PC-3 (cell line): ENCODE results near the gene OSBPL1A. TPM values are rescaled to one million over a fixed set of nuclear protein-coding genes. Genes with fewer than 3 reads are reported as not detected.

ENCODE experiments used
- ATAC-seq: fragments of 200-7000 bp; cut with Tn5 transposase; 2 replicates; pipeline ENCODE4 v1.9.1; 2020; ENCODE audit warnings: mild to moderate bottlenecking, moderate library complexity
- BruUV-seq: library from RNA; stranded (reverse); fragments of 400-500 nt; replicated peaks from 2 replicates; lab custom pipeline; 2021; lab: Mats Ljungman, UMichigan
- CTCF ChIA-PET: fragments of 300-600 bp; sonication (Branson Sonifier 250); formaldehyde crosslinking; loops from one replicate; lab custom pipeline; 2022; ENCODE audit warnings: antibody characterized with exemption; lab: Charles Lee
- POLR2A ChIA-PET: fragments of 300-600 bp; sonication (Branson Sonifier 250); formaldehyde crosslinking; loops from one replicate; lab custom pipeline; 2022; ENCODE audit warnings: antibody characterized with exemption; ENCODE audit not compliant: unreplicated experiment; lab: Charles Lee
- DNase-seq: peaks from one replicate; pipeline ENCODE4 v3.0.0-alpha.2; 2015
- H2AFZ ChIP-seq: fragments of 300-600 bp; sonication (generic); 2 replicates; pipeline ENCODE4 v1.6.0; 2016; ENCODE audit warnings: antibody characterized with exemption, low read length
- H3F3A ChIP-seq: fragments of 300-600 bp; sonication (generic); one replicate; pipeline ENCODE4 v1.6.0; 2017; ENCODE audit warnings: antibody characterized with exemption, low read length, control low read depth, mild to moderate bottlenecking; ENCODE audit not compliant: unreplicated experiment
- H3K27ac ChIP-seq: fragments of 300-600 bp; sonication (generic); 2 replicates; pipeline ENCODE4 v1.5.1; 2016; ENCODE audit warnings: mild to moderate bottlenecking, low read length
- H3K27me3 ChIP-seq: fragments of 300-600 bp; sonication (generic); 2 replicates; pipeline ENCODE4 v1.6.1; 2016; ENCODE audit warnings: low read length, mixed read lengths
- H3K36me3 ChIP-seq: fragments of 300-600 bp; sonication (generic); 2 replicates; pipeline ENCODE4 v1.6.1; 2016; ENCODE audit warnings: low read depth, mixed run types, low read length, mixed read lengths
- H3K4me1 ChIP-seq: fragments of 300-600 bp; sonication (generic); 2 replicates; pipeline ENCODE4 v1.5.1; 2016; ENCODE audit warnings: low read length; ENCODE audit not compliant: insufficient read depth
- H3K4me2 ChIP-seq: fragments of 300-600 bp; sonication (generic); 2 replicates; pipeline ENCODE4 v1.6.0; 2016; ENCODE audit warnings: low read length
- H3K4me3 ChIP-seq: fragments of 300-600 bp; sonication (generic); 2 replicates; pipeline ENCODE4 v1.5.1; 2016; ENCODE audit warnings: mild to moderate bottlenecking, low read length, mixed read lengths
- H3K79me2 ChIP-seq: fragments of 300-600 bp; sonication (generic); 2 replicates; pipeline ENCODE4 v1.6.1; 2017; ENCODE audit warnings: low read length, mixed read lengths
- H3K9ac ChIP-seq: fragments of 300-600 bp; sonication (generic); 2 replicates; pipeline ENCODE4 v1.6.0; 2016; ENCODE audit warnings: mild to moderate bottlenecking, low read length
- H3K9me2 ChIP-seq: fragments of 300-600 bp; sonication (generic); replicated peaks from 2 replicates; pipeline ENCODE4 v1.6.1; 2016; ENCODE audit warnings: mixed run types, low read length, mixed read lengths
- H3K9me3 ChIP-seq: fragments of 300-600 bp; sonication (generic); 2 replicates; pipeline ENCODE4 v1.6.1; 2016; ENCODE audit warnings: low read length, mixed read lengths
- H4K20me1 ChIP-seq: fragments of 300-600 bp; sonication (generic); 2 replicates; pipeline ENCODE4 v1.6.1; 2016; ENCODE audit warnings: low read length, mixed read lengths
- EZH2 ChIP-seq: fragments of 300-600 bp; sonication (generic); IDR thresholded peaks from one replicate; pipeline ENCODE4 v1.6.1; 2017; ENCODE audit warnings: antibody characterized with exemption, mild to moderate bottlenecking, low read length; ENCODE audit not compliant: unreplicated experiment
- EZH2phosphoT487 ChIP-seq: fragments of 300-600 bp; sonication (generic); IDR thresholded peaks from 2 replicates; pipeline ENCODE4 v1.6.1; 2018; ENCODE audit warnings: mild to moderate bottlenecking, antibody characterized with exemption, low read length, borderline replicate concordance
- intact Hi-C: fragments of 100-400 bp; cut with micrococcal nuclease; formaldehyde crosslinking; loops from 2 replicates; pipeline ENCODE4 v1.9.0; 2023
- total RNA-seq: library from RNA; depleted of rRNA; stranded (reverse); fragments of >200 nt; gene quantifications from 2 replicates; pipeline ENCODE4 v1.2.3, GENCODE V29; 2014
- TF ChIP-seq, protein P1 (sequence below): fragments of 300-600 bp; sonication (generic); conservative IDR thresholded peaks from 2 replicates; pipeline ENCODE4 v1.5.1; 2017; ENCODE audit warnings: antibody characterized with exemption, low read depth, mild to moderate bottlenecking, low read length

The OSBPL1A gene
- total RNA-seq, 1 experiment from 2014 or later = 39.7 TPM

DNA sequence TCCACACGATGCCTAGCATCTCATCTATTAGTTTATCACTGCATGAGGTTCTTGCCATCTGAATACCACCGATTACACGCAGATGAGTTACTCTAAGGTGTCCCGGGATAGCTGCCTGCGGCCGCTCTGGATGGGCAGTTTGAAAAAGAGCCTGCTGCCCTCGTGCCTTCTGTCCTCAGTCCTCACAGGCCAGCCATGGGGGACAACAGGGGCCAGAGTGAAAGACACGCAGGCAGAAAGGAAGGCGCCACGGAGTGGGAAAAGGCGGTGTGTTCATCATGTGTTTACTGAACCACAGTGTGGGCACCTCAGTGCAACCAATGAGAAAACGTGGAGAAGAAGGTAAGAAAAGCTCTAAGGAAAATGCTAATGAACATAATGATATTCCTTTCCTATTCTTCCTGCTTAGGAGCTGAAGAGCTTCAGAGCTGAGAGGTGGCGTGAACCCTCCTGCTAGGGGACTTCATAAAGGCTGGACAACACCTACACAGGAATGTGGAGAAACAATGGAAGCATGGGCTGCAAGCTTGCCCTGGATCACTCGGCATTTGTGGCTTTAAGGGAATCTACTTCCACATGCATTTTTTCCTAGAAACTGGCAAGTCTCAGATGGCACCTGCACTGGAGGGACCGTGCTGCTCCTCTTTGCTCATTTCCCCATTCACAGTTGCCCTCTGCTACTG lies 207.8 kb downstream of the OSBPL1A start:
- Histone ChIP-seq H3K4me1 (no peaks in the 10 kb centered on the region), H3K79me2 (no peaks in the 10 kb centered on the region), H3K9me3 (no peaks in the 10 kb centered on the region), H4K20me1 (no peaks in the 10 kb centered on the region), H2AFZ (no peak overlapping the region), H3K27me3 (no peaks in the 10 kb centered on the region), H3K27ac (no peak overlapping the region), H3K36me3 (no peaks in the 10 kb centered on the region), H3K9ac (no peak overlapping the region), H3K9me2 (no peaks in the 10 kb centered on the region), H3K4me3 (no peak overlapping the region), H3K4me2 (no peak overlapping the region), H3F3A (no peaks in the 10 kb centered on the region)
- CTCF ChIA-PET = no interaction called here
- POLR2A ChIA-PET = no interaction called here
- ATAC-seq (no peak), DNase-seq (no peak)
- intact Hi-C loops = no loop called here
- TF ChIP-seq EZH2 (no peak), EZH2phosphoT487 (no peak)
- TF ChIP-seq, protein P1, sequence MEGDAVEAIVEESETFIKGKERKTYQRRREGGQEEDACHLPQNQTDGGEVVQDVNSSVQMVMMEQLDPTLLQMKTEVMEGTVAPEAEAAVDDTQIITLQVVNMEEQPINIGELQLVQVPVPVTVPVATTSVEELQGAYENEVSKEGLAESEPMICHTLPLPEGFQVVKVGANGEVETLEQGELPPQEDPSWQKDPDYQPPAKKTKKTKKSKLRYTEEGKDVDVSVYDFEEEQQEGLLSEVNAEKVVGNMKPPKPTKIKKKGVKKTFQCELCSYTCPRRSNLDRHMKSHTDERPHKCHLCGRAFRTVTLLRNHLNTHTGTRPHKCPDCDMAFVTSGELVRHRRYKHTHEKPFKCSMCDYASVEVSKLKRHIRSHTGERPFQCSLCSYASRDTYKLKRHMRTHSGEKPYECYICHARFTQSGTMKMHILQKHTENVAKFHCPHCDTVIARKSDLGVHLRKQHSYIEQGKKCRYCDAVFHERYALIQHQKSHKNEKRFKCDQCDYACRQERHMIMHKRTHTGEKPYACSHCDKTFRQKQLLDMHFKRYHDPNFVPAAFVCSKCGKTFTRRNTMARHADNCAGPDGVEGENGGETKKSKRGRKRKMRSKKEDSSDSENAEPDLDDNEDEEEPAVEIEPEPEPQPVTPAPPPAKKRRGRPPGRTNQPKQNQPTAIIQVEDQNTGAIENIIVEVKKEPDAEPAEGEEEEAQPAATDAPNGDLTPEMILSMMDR = no peak
- no TSS peak for BruUV-seq

DNA sequence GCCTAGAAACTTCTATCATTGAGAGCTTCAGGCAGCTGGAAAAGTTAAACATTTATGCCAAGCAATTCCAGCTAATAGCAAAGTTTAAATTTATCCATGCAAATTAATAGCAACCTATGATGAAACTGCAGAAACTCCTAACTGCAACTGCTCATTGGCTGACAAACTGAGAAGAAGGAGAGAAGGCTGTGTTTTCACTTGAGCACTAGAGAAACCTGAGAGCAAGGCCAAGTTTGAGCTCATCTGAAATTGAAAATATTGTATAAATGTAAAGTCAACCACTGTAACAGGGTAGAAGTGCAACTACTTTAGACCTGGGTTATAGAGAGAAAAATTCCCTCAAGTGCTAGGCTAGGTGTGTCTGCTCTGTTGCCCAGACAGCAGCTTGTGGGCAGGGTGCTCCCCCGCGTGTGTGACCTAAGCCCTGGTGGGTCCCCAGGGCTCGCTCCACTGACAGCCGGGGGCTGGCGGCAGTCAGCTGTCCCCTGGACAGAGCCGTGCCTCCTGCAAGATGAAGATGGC lies 208.6 kb downstream of the OSBPL1A start:
- intact Hi-C loops = no loop called here
- H2AFZ ChIP-seq = no peak overlapping the region
- H3K4me2 ChIP-seq = no peak overlapping the region
- no peak overlapping the region for H3K27ac ChIP-seq
- H3K79me2 ChIP-seq = no peaks in the 10 kb centered on the region
- no peaks in the 10 kb centered on the region for H3K27me3 ChIP-seq
- DNase-seq (no peak), ATAC-seq (no peak)
- H3K4me1 ChIP-seq = no peaks in the 10 kb centered on the region
- H3K4me3 ChIP-seq = no peak overlapping the region
- no peaks in the 10 kb centered on the region for H3F3A ChIP-seq
- no peaks in the 10 kb centered on the region for H3K36me3 ChIP-seq
- H3K9ac ChIP-seq = no peak overlapping the region
- BruUV-seq = no TSS peak
- H3K9me3 ChIP-seq = no peaks in the 10 kb centered on the region
- CTCF ChIA-PET = no interaction called here
- no peak for TF ChIP-seq EZH2phosphoT487
- TF ChIP-seq EZH2 = no peak
- TF ChIP-seq, protein P1 = no peak
- no peaks in the 10 kb centered on the region for H4K20me1 ChIP-seq
- POLR2A ChIA-PET = no interaction called here
- no peaks in the 10 kb centered on the region for H3K9me2 ChIP-seq

DNA sequence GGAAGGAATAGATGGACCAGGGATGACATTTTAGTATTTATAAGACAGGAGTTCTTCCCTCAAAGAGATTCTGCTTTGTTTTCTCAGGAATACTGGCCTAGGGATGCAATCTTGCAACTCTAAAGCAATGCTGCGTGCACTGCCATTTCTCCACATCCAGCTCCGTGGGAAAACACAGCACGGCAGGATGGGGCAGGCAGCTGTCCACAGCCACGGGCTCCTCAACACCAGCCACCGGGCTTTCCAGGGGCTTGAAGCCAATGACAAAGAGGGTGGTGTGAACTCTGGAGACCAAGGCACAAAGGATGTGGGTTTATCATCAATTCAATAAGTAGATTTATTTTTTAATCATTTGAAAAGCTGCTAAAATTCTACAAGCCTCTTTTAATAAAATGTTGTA lies 209.5 kb downstream of the OSBPL1A start:
- Histone ChIP-seq H3K79me2 (no peaks in the 10 kb centered on the region), H3K9me3 (no peaks in the 10 kb centered on the region), H4K20me1 (no peaks in the 10 kb centered on the region), H3K9ac (no peak overlapping the region), H3K36me3 (no peaks in the 10 kb centered on the region), H3F3A (no peaks in the 10 kb centered on the region), H2AFZ (no peak overlapping the region), H3K4me3 (no peak overlapping the region), H3K27me3 (no peaks in the 10 kb centered on the region), H3K4me2 (no peak overlapping the region), H3K27ac (no peak overlapping the region), H3K4me1 (no peaks in the 10 kb centered on the region), H3K9me2 (no peaks in the 10 kb centered on the region)
- DNase-seq (no peak), ATAC-seq (no peak)
- ChIA-PET POLR2A (no interaction called here), CTCF (no interaction called here)
- BruUV-seq = no TSS peak
- intact Hi-C loops = no loop called here
- TF ChIP-seq EZH2phosphoT487 (no peak), EZH2 (no peak)
- TF ChIP-seq, protein P1 = no peak
